Activated gamma-delta T cell treated with anti-CD3 and anti-CD28 coated beads, Interleukin-2, amount 50 U/mL, for 16 hours (primary cell): ENCODE data around the gene FER.

ENCODE experiments used
- DNase-seq: peaks from one replicate; pipeline ENCODE4 v3.0.0-alpha.2; 2020; ENCODE audit warnings: low read depth

Gene FER

DNA sequence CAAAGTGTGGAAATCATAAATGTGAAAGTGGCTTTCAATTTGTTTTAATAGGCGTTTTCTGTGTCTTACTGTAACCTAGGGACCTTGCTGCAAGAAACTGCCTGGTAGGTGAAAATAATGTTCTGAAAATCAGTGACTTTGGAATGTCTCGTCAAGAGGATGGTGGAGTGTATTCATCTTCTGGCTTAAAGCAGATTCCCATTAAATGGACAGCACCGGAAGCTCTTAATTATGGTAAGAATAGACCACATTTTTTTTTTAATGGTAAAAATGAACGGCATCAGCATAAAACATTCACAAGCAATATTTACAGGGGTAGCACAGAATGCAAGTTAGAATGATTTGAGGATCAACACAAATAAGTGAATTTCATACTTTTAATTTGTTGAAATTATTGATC, 433.0 kb downstream of the FER start:
- DNase-seq = no peak

GRCh38 chr5:109186759-109187158, 439.1 kb downstream of the FER start:
- no peak for DNase-seq

- no peak for DNase-seq
Observed at GRCh38 chr5:109191153-109191558, 443.5 kb downstream of the FER start.

DNA sequence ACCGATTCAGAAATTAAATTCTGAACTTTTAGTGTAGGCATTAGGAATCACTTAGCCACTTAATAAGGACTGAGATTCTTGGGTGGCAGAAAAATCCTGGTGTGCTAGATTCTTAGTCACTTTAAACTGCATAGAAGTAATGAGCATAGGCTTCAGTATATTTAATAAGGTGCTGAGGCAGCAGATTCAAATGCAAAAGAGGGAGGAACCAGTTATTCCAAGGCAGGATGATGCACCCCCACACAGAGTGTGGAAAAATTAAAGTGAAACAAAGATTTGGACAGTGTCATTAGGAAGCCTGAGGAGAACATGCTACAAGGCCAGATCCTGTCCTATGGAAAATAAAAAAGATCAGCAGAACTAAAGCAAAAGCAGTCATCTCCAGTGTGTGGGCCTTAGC, 444.3 kb downstream of the FER start:
- DNase-seq = no peak

- no peak for DNase-seq
Observed at GRCh38 chr5:109192555-109193281, 445.0 kb downstream of the FER start.

- no peak for DNase-seq
Observed at GRCh38 chr5:109195667-109196066, 448.0 kb downstream of the FER start.

DNA sequence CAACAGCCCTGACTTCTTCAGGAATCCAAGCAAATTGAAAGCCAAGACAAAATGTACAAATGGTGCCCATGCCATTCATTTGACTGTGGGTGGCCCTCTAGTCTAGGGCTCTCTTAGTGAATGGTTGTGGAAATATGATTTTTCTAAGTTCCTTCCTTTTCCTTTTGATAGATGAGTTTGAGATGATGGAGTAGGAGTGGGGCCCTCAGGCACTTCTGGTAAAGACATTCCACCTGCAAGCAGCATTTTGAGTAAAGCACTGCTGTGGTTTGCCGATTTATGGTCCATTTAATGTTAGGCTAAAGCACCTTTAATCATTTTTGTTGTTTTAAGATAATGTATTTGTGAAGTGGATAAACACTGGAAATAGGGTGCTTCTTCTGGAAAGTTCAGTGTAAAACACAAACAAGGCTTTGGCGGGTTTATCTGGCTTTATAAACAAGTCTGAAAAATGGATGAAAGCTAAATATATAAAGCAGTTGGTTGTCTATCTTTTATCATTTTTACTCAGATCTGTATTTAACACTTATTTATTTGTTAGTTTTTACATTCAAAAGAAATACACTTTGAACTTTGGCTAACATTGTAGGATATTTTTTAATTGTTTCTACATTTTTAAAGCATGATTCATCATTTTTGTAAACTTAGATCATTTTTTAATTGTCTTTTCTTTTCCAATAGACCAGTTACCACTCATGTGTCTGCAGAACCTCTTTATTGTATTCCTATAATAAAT, 448.6 kb downstream of the FER start:
- no peak for DNase-seq

- DNase-seq = no peak
Observed at GRCh38 chr5:109196823-109197160, 449.1 kb downstream of the FER start.

DNA sequence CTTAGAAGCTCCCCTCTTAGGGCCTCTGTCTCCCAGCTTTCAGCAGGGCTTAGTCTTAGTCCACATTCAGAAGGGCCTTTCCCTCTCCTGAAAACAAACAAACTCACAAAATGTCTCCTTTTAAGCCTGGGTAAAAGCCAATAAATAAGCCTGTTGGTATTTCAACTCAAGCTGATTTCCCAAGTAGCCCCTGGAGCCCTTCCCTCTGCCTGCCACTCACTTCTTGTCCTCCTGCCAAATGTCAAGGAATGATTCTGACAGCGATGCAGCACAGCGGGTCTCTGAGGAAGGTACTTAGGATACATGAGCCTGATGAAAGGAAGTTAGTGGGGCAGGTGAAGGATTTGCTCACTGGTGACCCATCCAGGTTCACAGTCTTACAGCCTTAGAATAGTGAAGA, 451.6 kb downstream of the FER start:
- no peak for DNase-seq

DNA sequence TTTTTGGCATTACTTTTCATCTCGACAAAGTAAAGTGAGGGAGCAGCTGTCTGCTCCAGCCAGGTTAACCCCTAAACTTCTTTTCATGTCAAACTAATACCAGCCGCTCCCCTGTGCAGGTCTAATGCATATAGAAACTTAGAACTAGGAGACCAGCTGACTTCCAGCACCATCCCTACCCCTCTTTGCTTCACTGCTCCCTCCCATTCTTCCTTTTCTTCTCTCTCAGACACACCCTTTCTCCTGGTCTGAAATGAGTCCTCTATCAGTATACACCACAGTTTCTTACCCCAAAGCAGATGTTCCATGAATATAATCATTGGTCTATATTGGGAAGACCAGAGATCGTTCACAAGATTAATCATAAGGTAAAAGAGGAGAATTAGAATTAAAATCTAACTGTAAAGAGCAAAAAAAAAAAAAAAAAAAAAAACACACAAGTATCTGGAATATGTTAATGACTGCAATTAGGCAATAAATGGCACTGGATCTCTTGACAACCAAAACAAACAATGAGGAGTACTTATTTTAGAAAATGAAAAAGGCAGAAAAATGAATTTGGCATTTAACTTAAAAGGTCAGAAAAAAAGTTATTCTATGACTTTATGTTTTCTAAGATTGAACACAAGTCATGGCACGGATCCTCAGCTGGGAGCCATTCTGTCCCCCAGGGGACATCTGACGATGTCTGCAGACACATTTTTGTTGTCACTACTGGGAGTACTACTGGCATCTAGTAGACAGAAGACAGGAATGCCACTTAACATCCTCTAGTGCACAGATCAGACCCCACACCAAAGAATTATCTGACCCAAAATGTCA, 452.3 kb downstream of the FER start:
- no peak for DNase-seq

DNA sequence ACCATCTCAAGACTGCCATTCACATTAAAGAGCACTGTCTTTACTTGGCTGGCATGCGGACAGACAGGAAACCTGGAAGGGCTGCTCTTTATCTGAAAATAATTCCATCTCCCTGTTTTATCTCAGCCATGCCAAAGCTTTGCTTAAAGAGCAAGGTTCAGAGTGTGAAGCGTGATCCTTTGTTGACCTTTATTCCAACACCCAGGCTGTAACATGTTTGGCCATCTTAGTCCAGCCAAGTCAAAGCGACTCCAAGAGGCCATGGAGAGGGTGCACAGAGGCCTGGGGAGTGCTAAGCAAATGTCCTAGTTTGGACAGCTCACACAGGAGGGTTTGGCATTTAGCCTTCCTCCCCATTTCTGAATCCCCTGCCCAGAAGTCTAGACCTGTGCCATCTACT, 467.3 kb downstream of the FER start:
- no peak for DNase-seq

DNA sequence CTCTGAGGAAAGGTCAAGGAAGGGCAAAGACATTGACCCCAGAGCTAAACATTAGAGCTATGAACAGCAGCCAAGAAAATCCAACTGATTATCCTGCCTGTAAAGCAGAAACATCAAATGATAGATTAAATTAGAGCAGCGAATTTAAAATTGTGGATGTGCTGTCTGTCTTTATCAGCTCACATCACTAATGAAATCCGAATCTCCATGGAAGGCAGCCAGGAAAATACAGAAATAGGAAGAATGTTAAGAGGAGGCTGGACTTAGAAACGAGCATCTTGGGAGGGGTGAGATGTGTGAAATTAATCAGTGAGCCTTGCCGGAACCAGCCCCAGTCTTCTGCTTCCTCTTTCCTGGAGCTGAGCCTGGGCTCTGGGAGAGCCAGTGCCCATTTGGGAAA, 471.1 kb downstream of the FER start:
- DNase-seq = no peak

DNA sequence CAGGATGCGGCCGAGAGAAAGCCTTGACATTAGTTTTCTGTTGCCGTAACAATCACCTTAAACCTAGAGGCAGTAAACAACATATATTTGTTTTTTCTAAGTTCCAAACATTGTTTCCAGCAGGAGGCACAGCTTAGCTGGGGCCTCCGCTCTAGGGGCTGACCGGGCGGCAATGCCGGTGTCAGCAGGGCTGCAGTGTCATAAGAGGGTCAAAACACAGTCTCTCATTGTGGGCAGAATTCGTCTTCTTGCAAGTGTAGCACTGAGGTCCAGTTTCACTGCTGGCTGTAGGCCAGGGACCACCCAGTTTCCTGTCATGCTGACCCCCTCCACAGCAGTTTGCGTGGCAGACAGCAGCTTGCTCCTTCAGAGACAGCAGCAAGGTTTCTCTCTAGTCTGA, 475.8 kb downstream of the FER start:
- DNase-seq = no peak

DNA sequence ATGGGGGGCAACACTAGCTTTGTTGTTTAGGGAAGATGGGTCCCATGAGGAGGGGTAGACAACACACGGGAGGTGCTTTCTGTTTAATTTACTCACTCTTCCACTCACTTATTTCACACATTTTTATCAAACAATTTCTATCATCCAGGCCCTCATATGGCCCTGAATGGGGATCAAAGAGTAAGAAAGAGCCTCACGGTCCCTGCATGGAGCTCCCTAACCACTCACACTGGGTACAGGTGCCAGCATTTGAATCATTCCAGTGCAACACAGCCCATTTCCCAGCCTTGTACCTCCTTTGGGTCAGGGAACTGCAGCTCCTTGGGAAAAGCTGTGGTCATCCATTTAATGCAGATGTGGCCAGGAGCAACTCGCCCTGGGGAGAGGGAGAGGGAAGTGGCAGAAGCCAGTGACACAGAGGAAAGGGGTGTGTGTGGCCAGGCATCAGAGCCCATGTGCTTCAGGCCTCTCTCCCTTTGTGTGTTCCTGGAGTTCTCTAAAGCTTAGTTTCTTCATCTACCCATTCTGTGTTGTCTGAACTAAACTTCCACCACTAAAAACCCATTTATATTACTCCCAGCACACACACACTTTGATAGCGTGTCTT, 476.7 kb downstream of the FER start:
- DNase-seq = no peak

DNA sequence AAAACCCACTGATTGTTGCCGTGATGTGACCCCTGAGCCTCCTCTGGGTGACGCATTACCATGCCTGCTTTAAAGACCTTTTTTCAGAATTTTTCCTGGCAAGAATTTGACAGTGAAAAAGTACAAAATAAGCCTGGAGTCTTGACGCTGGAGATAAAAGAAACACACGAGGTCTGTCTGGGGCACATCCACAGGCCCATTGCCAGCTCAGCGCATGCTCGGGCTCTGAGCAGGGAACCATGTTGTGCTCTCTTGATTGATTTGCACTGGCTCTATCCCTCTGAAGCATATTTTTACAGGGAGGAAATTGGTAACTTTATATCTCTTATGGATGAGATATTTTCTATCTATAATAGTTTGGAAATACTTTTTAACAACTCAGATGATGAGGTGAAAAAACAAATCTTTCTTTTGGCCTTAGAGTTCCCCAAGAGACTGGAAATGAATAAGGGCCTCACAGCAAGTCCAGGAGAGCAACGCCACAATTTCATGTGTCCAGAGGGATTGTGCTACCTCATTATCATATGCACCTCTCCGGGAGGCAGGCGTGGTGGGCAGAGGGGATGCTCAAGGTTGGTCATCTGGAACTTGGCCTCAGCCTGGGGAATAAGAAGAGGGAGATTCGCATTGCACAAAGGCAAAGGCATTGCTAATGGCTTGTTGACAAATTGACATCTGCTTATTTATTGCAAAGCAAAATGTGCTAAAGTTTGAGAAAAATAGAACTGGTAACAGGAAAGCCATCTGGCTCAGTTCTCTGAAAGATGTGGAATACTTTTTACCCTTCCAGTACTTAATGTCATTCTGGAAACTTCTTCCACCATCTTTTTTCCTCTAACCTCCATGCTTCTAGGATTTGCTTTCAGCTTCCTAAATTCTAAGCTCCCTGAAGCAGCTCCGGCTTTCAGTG, 478.3 kb downstream of the FER start:
- no peak for DNase-seq

DNA sequence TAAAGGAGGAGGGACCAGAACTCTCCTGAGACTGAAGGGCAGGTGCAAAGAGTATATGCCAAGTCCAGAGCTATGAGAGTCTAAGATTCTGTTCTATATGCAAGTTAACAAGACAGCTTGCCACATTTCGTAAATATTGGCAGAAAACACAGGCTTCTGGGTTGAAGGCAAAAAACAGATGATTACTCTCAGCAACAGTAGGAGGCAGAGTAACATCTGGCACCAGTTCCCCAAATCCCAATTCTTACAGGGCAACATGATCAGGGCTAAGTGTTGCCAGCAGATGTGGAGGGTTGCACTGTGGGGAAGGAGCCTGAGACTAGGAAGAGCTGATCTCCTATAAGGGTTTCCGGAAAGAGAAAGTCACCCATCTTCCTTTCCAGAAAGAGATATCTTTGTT, 482.7 kb downstream of the FER start:
- no peak for DNase-seq

- no peak for DNase-seq
Observed at GRCh38 chr5:109231331-109231730, 483.6 kb downstream of the FER start.

DNA sequence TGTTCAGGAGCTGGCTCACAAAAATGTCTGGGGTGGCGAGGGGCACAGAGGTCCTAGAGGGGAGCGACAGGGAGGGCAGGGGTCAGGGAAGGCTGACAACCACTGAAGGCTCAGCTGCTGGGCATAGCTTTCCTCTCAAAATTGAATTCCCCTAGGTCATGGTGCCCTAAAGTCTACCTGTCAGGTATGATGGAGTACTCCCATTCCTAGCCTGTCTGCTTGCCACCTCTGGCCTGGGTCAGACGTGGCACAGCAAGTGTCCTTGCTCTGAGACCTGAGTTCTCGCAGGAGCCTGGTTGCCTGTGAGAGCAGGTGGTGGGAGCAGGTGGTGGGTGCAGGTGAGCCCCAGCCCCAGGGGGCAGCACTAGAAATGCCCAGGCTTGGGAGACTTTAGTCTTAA, 486.7 kb downstream of the FER start:
- no peak for DNase-seq

DNA sequence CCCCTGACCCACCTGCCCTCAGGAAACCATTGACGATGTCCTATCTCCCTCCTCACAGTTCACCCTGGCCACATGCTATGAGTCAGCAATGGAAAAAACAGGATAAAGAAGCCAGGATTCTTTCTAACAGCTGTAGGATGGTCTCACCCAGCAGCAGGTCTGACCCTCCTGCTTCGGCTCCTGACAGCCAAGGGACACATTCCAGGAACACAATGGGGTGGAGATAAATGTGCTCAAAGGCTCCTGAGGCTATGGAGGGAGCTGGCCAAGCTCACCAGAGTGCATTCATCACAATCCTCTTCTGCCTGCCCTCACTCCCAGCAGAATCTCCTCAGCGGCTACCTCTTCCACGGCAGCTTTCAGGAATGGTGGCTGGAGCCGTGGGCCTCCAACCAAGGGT, 491.8 kb downstream of the FER start:
- DNase-seq = no peak

DNA sequence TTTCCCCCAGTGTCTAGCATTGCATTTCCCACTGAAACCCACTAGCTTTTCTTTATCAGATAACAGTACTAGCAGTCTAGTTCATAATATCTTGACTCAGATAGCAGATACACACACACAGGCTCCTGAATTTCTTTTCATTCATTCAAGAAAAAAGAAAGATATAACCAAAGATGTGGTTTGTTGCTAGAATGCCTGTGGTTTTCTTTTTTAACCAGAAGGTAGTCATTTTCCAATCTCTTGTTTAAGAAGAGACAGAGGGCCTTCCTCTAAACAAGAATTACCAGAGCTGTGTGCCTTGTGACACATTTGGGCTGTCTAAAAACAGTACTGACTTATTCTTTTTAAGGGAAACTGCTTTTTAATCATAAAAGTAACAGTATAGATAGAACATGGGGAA, 494.8 kb downstream of the FER start:
- no peak for DNase-seq

- DNase-seq = no peak
Observed at GRCh38 chr5:109246395-109246794, 498.7 kb downstream of the FER start.
